HG02943 (cell line): ENCODE measurements around the gene HERPUD2.
"Not testable (repeated sequence)": the region's sequence is repeated elsewhere in the genome, so short reads cannot be mapped to it uniquely, and the experiment has no call there.

ENCODE experiments used
- ATAC-seq: cut with Tn5 transposase; IDR thresholded peaks from one replicate; pipeline ENCODE4 v1.9.1; 2021; ENCODE audit warnings: mild to moderate bottlenecking, low read depth, moderate library complexity; ENCODE audit not compliant: unreplicated experiment

The HERPUD2 gene

GRCh38 chr7:35681231-35682029 lies 13.5 kb downstream of the HERPUD2 start:
- ATAC-seq = no peak

- ATAC-seq = no peak
Observed at GRCh38 chr7:35680403-35681013, 14.4 kb downstream of the HERPUD2 start.

GRCh38 chr7:35677582-35678356 lies 17.2 kb downstream of the HERPUD2 start:
- ATAC-seq = no peak

- ATAC-seq = no peak
Observed at GRCh38 chr7:35676211-35676610, 18.7 kb downstream of the HERPUD2 start.

GRCh38 chr7:35670856-35671569 lies 23.9 kb downstream of the HERPUD2 start:
- no peak for ATAC-seq

GRCh38 chr7:35660411-35660810 lies 34.5 kb downstream of the HERPUD2 start:
- ATAC-seq = not testable (repeated sequence)

GRCh38 chr7:35658606-35659201 lies 36.2 kb downstream of the HERPUD2 start:
- no peak for ATAC-seq

- ATAC-seq = no peak
Observed at GRCh38 chr7:35657125-35657524, 37.8 kb downstream of the HERPUD2 start.

- not testable (repeated sequence) for ATAC-seq
Observed at GRCh38 chr7:35654558-35654957, 40.4 kb downstream of the HERPUD2 start.

GRCh38 chr7:35652124-35652523 lies 42.8 kb downstream of the HERPUD2 start:
- no peak for ATAC-seq

- no peak for ATAC-seq
Observed at GRCh38 chr7:35650751-35651150, 44.2 kb downstream of the HERPUD2 start.

- ATAC-seq = no peak
Observed at GRCh38 chr7:35649711-35650110, 45.2 kb downstream of the HERPUD2 start.

GRCh38 chr7:35648367-35648766 lies 46.6 kb downstream of the HERPUD2 start:
- ATAC-seq = no peak

- no peak for ATAC-seq
Observed at GRCh38 chr7:35647171-35647574, 47.8 kb downstream of the HERPUD2 start.

GRCh38 chr7:35646289-35647023 lies 48.5 kb downstream of the HERPUD2 start:
- ATAC-seq = no peak

GRCh38 chr7:35645691-35646090 lies 49.2 kb downstream of the HERPUD2 start:
- ATAC-seq = no peak

- ATAC-seq = no peak
Observed at GRCh38 chr7:35630024-35630972, 64.6 kb downstream of the HERPUD2 start.
